Neural cell (in vitro differentiated cells): ENCODE data around the gene CEP192.

Experiments used
- POLR2AphosphoS5 ChIP-seq: IDR thresholded peaks from 2 replicates; pipeline ENCODE4 v1.6.1; 2012
- TF ChIP-seq, protein P1 (sequence below): IDR thresholded peaks from 2 replicates; pipeline ENCODE4 v1.6.1; 2012; ENCODE audit warnings: borderline replicate concordance
- TF ChIP-seq, protein P2 (sequence below): fragments of 450-650 bp; IDR thresholded peaks from 2 replicates; pipeline ENCODE4 v1.5.1; 2014; ENCODE audit warnings: antibody characterized with exemption, mild to moderate bottlenecking, moderate library complexity; ENCODE audit not compliant: poor library complexity, severe bottlenecking

DNA sequence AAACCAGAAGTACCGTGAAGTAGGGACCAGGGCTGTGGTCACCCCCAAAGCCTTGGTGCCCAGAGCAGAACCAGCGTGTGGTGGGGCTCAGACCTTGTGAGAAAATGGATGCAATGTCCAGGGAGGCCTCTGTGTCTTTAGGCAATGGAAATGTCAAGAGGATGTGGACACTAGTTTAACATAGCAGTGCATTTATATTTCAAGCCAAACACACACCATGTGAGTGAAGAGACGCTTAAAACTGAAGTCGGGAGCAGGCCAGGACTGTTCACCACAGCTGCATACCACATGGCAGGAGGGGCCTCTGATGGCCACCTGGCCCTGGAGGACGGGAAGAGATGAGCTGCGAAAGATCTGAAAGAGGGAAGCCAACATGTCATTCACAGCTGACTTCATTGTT is 140.1 kb downstream of the CEP192 start:
- TF ChIP-seq POLR2AphosphoS5, result no peak
- TF ChIP-seq, protein P1, sequence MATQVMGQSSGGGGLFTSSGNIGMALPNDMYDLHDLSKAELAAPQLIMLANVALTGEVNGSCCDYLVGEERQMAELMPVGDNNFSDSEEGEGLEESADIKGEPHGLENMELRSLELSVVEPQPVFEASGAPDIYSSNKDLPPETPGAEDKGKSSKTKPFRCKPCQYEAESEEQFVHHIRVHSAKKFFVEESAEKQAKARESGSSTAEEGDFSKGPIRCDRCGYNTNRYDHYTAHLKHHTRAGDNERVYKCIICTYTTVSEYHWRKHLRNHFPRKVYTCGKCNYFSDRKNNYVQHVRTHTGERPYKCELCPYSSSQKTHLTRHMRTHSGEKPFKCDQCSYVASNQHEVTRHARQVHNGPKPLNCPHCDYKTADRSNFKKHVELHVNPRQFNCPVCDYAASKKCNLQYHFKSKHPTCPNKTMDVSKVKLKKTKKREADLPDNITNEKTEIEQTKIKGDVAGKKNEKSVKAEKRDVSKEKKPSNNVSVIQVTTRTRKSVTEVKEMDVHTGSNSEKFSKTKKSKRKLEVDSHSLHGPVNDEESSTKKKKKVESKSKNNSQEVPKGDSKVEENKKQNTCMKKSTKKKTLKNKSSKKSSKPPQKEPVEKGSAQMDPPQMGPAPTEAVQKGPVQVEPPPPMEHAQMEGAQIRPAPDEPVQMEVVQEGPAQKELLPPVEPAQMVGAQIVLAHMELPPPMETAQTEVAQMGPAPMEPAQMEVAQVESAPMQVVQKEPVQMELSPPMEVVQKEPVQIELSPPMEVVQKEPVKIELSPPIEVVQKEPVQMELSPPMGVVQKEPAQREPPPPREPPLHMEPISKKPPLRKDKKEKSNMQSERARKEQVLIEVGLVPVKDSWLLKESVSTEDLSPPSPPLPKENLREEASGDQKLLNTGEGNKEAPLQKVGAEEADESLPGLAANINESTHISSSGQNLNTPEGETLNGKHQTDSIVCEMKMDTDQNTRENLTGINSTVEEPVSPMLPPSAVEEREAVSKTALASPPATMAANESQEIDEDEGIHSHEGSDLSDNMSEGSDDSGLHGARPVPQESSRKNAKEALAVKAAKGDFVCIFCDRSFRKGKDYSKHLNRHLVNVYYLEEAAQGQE, result no peak
- TF ChIP-seq, protein P2, sequence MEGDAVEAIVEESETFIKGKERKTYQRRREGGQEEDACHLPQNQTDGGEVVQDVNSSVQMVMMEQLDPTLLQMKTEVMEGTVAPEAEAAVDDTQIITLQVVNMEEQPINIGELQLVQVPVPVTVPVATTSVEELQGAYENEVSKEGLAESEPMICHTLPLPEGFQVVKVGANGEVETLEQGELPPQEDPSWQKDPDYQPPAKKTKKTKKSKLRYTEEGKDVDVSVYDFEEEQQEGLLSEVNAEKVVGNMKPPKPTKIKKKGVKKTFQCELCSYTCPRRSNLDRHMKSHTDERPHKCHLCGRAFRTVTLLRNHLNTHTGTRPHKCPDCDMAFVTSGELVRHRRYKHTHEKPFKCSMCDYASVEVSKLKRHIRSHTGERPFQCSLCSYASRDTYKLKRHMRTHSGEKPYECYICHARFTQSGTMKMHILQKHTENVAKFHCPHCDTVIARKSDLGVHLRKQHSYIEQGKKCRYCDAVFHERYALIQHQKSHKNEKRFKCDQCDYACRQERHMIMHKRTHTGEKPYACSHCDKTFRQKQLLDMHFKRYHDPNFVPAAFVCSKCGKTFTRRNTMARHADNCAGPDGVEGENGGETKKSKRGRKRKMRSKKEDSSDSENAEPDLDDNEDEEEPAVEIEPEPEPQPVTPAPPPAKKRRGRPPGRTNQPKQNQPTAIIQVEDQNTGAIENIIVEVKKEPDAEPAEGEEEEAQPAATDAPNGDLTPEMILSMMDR, result no peak
